Peyer's patch (tissue), 4 donors: ENCODE results near the gene ZFP2.

ENCODE experiments used
- CTCF ChIP-seq, 6 experiments: fragments of 450-650 bp in 4 of 6; fragments of 200-600 bp in 2 of 6; sonication (generic) in 1 of 6; IDR thresholded peaks; one replicate each; pipeline ENCODE4 v1.5.1; 2017 to 2019; ENCODE audit warnings: antibody characterized with exemption in 6 of 6, mild to moderate bottlenecking in 3 of 6, moderate library complexity in 1 of 6
- POLR2A ChIP-seq, 2 donors: fragments of 450-650 bp; IDR thresholded peaks; one replicate each; pipeline ENCODE4 v1.5.1; 2017; ENCODE audit warnings: antibody characterized with exemption in 2 of 2, mild to moderate bottlenecking in 2 of 2, moderate library complexity in 2 of 2

GRCh38 chr5:178940569-178941360, 45.1 kb downstream of the ZFP2 start, which contains the start of gene ZNF454:
- no peak for TF ChIP-seq CTCF (IDR thresholded peaks at IDR 0.05)
- TF ChIP-seq POLR2A (IDR thresholded peaks at IDR 0.05) = no peak
